OCI-LY7 (cell line): ENCODE results near the gene MOAP1.
"Not testable (repeated sequence)": the region's sequence is repeated elsewhere in the genome, so short reads cannot be mapped to it uniquely, and the experiment has no call there.

Source experiments
- CTCF ChIP-seq: fragments of 200-600 bp; sonication (generic); conservative IDR thresholded peaks from 2 replicates; pipeline ENCODE4 v1.5.1; 2014; ENCODE audit warnings: mild to moderate bottlenecking, antibody characterized with exemption, low read length, moderate library complexity, mixed read lengths
- EZH2phosphoT487 ChIP-seq: fragments of 200-600 bp; sonication (generic); IDR thresholded peaks from 2 replicates; pipeline ENCODE4 v1.6.1; 2018; ENCODE audit warnings: low read depth, borderline replicate concordance, mild to moderate bottlenecking, mixed run types, antibody characterized with exemption, low read length, moderate library complexity, mixed read lengths

GRCh38 chr14:93233078-93233477, 48.4 kb upstream of the MOAP1 start:
- TF ChIP-seq CTCF, EZH2phosphoT487: not testable (repeated sequence)
